Stimulated activated CD4-positive, alpha-beta T cell treated with anti-CD3 and anti-CD28 coated beads, TNF-alpha, amount 100 ng/mL, for 1 hour (primary cell): ENCODE results near the gene CD3E.

ENCODE experiments used
- DNase-seq, 3 donors: peaks; one replicate each; pipeline ENCODE4 v3.0.0-alpha.2; 2020; ENCODE audit warnings: low read depth in 3 of 3, low spot score in 1 of 3

CD3E gene

DNA sequence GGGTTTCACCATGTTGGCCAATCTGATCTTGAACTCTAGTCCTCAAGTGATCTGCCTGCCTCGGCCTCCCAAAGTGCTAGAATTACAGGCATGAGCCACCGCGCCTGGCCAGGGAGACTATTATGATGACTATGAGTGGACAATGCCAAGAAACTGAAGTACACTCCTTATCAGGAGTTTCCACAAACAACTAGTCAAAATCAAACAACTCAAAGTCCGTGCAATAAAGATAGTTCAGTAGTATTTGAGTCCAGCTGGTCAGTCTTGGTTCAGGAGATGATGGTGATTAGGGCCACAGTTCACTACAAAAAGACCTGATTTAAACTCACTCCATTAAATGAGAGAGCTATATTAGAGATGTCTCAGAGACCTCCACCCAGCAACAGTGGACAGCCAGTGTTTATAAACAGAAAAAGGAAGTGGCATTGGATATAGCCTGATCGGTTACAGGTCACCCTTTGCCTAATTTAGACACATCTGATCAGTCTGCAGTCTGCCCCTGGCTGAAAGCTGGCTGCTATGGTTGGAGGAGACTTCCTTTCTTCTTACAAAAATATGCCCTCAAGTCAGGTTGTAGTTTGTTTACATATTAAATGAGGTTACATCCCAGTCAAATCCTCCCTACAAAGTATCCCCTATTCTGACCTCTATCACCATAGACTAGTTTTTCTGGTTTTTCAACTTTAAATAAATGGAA is 17.0 kb downstream of the CD3E start:
- DNase-seq: no peak

DNA sequence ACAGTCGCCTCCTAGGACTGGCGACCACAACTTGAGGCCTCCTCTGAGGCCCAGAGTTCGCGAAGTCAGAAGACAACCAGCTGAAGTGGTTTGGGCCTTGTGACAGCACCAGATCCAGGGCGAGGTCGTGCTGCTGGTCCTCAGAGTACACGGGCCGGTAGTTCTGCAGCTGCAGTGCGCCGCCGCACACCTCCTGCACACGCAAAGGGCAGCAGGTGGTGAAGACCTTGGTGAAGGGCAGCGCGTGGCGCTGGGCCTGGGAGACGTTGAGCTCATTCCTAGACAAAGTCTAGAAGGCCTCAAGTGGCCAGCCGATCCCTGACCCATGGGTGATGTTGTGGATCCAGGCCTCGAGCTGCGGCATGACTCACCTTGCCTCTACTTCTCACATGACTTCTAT is 18.2 kb downstream of the CD3E start:
- no peak for DNase-seq

DNA sequence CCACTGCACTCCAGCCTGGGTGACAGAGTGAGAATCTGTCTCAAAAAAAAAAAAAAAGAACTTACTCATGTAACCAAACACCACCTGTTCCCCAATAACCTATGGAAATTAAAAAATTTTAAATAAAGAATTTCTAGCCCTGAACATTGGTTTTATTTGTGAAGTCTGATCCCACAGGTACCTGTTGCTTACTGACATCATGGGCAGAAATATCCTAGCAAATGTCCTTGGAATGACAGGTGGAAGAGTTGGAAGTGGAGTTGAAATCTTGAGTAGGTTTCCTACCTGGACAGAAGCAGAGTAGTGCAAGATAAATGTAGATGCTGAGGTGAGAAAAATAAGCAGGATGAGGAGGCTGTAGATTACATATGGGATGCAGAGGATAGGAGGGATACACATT is 20.8 kb downstream of the CD3E start:
- DNase-seq: no peak

DNA sequence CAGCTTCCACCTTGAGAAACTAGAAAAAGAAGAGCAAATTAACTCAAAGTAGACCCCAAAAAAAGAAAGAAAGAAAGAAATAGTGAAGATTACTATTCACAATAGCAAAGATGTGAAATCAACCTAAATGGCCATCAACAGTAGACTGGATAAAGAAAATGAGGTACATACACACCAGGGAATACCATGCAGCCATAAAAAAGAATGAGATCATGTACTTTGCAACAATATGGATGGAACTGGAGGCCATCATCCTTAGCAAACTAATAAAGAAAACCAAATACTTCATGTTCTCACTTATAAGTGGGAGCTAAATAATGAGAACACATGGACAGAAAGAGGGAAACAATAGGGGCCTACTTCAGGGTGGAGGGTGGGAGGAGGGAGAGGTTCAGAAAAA is 24.2 kb downstream of the CD3E start:
- DNase-seq: no peak

DNA sequence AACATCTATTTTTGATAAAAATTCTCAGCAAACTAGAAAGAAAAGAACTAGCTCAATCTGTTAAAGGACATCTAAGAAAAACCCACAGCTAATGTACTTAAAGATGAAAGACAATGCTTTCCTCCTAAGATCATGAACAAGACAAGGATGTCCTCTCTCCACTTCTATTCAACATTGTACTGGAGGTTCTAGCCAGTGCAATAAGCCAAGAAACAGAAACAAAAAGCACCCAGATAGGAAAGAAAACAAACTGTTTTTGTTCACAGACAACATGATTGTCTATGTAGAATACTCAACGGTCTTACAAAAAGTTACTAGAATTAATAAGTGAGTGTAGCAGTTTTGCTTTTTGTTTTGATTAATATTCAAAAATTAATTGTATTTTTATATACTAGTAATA is 30.2 kb downstream of the CD3E start:
- DNase-seq: no peak

DNA sequence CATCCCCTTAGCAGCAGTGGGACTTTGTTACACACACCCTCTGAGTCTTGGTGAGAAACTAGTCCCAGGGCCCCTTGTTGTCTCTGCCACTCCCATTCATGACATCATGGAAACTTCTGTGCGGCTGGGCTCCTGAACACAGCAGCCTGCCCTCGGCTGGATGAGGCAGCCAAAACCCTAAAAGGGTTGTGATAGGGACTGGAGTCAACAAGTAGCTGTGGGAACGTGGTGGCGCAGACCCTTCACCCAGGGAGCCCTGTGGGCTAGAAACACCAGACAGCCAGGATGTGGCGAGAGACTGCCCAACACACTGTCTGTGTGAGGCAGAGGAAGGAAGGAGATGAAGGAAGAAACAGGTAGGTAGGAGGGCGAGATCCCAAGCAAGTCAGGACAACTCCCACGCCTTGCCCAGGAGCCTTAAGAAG is 34.1 kb downstream of the CD3E start:
- peak; percentile 53 to 87 (median 81) for DNase-seq

DNA sequence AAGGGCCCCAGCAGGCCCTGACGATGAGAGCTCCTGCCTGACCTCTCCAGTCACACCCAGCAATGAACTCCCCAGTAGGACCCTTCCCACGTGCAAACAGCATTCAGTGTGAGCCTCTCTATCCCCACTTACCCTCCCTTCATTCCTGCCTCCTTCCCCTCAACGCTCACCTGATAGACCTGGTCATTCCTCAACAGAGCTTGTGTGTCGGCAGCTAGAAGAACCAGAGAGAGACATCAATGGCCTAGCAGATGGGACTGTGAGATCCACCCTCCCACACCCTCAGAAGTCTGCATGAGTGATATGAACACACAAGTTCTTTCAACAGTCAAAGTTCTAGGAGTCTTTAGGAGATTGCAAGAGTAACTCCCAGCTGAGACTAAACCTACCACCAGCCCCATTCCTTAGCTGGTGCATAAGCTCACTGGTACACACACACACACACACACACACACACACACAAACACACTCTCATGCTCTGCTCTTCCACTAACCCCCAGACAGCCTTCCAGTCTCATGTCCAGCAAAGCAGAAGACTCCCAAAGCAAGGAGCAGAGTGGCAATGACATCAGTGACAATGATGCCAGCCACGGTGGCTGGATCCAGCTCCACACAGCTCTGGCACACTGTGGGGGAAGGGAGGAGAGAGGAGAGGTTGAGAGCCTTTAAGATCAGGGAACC is 34.9 kb downstream of the CD3E start:
- DNase-seq: no peak

DNA sequence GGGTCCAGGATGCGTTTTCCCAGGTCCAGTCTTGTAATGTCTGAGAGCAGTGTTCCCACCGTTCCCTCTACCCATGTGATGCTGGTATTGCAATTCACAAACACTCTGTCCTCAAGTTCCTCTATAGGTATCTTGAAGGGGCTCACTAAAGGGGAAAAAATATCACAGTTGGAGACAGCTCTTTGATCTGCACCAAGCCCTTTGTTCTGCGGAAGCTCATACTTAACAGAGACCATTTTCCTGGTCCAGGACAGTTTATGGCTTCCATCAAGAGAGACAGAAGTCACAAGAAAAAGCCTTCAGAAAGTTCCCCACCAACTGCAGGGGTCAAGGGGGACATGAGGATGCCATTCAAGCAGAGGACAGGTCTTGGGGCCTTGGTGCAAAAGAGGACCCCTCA is 35.9 kb downstream of the CD3E start:
- DNase-seq: no peak

DNA sequence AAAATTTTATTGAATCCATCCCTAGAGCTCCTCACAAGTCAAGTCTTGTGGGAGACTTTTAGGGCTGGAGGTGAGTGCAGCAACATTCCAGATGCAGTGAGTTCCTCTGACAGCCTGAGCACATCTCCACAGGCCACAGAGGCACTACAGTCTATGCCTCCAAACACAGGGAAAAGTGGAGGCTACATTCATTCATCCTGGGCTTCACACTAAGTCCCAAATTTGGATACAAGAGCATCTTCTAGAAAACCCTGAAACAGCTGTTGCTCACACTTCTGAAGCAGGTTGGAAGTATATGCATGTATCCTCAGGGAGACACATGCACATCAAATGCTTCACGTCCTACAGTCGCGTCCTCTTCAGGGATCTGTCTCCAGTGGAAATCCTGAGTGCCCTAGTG is 36.7 kb downstream of the CD3E start:
- no peak for DNase-seq

DNA sequence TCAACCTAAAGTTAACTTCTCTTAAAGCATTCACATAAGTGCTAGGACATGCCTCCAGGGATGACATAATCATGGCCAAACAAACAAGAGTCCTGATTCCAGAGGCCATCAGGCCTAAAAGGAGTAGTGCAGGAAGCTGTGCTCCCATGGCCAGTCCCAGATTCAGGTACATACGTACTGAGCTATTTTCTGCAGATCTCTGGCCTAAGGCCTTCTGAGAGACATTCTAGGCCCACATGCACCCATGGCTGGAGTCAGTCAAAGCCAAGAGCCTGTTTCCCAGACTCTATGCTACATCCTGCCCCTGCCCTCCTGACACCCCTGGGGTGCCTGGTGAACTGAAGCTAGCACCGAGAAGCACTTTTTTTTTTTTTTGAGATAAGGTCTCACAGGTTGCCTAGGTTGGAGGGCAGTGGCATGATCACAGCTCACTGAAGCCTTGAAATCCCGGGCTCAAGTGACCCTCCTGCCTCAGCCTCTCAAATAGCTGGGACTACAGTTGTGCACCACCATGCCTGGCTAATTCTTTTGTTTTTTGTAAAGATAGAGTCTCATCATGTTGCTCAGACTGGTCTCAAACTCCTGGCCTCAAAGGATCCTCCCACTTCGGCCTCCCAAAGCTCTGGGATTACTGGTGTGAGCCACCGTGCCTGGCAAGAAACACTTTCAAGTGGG is 37.4 kb downstream of the CD3E start:
- no peak for DNase-seq

DNA sequence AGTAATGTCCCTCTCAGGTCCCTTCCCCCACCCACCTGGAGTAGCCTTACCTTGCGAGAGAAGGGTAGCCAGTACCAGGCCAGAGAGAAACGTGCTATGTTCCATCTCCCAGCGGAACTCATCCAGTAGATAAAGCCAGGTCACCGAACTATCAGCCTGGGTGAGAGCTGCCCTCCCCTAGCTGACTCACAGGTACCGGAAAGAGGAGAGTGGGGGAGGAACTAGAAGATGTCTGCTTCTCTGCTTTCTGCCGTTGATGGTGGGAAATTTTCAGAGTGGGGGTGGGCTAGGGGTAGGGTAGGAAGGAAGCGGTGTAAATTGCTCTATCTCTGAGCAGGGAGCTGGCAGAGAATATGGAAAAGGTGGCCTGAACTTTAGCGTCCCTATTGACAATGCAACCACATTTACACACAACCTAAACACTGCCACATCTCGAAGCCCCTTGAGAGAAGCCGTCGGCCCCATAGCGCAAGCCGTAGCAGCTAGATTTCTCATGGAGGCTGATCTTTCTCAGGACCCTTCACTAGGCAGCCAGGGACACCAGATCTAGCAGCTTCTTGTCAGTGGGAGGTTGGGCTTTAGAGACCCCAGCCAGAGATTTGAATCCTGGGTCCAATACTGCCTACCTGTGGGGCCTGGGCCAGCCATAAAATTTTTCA is 38.1 kb downstream of the CD3E start, which contains the start of gene CD3D:
CD3D (minus strand) TSS at position 203 of the 659 bp plus-strand sequence; CDS start at position 105, 98 bp downstream.
- peak; percentile 35 to 62 (median 54) for DNase-seq

DNA sequence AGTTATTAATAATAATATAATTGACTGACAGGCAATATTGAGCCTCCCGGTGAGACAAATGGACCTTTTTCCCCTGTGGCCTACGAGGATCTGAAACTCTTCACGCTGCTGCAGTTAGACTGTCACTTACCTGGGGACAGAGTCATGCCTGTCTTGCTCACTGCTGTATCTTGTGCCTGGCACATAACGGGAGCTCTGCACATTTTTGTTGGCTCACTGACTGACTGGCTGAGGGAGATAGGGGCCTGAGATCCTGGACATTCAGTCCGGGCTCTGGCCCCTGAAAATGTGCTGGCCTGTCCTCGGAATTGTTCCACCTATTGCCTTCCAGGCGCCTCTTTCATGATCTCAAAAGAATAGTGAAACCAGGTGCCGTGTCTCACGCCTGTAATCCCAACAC is 38.7 kb downstream of the CD3E start:
- DNase-seq: no peak

DNA sequence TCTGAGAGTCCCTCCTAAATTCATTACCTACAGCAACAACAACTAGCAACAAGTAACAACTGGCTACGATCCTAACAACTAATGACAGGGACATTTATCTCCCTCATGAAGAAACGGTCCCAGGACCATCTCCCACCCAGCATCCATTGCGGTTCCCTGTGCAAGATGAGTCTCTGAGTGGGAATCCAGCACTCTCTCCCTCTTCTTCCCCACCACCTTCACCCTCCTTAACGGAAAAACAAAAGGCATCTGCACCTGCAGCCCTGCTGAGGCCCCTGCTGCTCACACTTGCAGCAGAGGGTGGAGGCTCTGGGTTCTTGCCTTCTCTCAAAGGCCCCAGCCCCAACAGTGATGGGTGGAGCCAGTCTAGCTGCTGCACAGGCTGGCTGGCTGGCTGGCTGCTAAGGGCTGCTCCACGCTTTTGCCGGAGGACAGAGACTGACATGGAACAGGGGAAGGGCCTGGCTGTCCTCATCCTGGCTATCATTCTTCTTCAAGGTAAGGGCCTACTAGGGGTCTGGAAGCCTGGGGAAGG is 39.5 kb downstream of the CD3E start, which contains the start of gene CD3G:
CD3G (plus strand) TSS at position 364 of the 535 bp plus-strand sequence; CDS start at position 444, 80 bp downstream.
- peak; percentile 49 to 65 (median 53) for DNase-seq

DNA sequence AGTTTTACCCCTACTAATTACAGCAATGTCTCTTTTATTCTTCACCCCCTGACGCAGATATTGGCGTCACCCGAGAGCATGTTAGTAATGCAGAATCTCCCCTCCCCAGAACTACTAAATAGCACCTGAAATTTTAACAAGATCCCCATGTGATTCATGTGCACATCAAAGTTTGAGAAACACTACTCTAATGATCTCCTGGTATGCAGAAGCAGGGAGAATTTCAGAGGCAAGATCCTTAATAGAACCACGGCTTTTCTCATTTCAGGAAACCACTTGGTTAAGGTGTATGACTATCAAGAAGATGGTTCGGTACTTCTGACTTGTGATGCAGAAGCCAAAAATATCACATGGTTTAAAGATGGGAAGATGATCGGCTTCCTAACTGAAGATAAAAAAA is 44.9 kb downstream of the CD3E start:
- no peak for DNase-seq

DNA sequence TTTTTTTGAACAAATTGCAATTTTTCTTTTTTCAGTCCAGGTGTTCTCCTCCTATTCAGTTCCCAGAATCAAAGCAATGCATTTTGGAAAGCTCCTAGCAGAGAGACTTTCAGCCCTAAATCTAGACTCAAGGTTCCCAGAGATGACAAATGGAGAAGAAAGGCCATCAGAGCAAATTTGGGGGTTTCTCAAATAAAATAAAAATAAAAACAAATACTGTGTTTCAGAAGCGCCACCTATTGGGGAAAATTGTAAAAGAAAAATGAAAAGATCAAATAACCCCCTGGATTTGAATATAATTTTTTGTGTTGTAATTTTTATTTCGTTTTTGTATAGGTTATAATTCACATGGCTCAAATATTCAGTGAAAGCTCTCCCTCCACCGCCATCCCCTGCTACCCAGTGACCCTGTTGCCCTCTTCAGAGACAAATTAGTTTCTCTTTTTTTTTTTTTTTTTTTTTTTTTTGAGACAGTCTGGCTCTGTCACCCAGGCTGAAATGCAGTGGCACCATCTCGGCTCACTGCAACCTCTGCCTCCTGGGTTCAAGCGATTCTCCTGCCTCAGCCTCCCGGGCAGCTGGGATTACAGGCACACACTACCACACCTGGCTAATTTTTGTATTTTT is 48.7 kb downstream of the CD3E start:
- no peak for DNase-seq

DNA sequence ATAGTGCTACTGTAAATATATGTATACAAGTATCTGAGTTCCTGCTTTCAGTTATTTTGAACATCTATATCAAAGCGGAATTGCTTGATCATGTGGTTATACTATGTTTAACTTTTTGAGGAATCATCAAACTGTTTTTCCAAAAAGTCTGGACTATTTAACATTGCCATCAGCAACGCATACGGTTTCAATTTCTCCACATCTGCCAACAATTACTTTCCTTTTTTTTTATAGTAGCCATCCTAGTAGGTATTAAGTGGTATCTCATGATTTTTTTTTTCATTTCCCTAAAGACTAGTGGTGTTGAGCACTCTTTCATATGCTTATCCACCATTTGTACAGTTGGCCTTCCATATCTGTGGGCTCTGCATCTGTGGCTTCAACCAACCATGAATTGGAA is 53.5 kb downstream of the CD3E start:
- no peak for DNase-seq

DNA sequence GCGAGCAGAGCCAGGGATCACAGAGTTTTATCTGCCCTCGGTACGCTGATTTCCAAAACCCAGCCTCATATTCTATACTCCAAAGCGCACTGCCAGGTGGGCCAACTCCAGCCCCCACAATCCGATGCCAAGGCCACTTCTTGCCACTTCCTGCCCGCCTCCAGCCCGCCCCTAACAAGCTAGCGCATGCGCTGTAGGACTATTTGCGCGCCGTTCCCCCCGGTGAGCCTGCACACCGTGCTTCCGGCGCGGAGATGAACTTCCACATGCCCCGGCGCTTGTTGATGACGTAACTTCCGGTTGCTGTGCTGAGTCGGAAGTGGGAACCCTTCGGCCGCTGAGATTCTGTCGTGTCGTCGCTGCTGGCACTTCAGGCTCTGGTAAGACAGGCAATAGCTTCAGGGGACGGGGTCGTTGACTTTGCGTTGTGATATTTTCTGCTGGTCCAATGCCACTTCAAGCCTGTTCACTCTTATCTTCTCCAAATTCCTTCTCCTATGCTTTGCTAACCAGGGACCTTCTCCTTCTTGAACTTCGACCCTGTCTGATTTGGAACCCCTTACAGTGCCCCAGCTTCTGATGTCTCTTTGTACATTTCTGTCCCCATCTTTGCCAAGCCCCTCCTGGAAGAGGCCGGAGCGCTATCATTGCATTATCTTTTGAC is 54.9 kb downstream of the CD3E start, which contains the start of gene UBE4A:
UBE4A (plus strand) TSS at position 306 of the 664 bp plus-strand sequence. CDS start 5,481 bp downstream, outside the sequence.
- peak; percentile 95 to 96 (median 96) for DNase-seq

DNA sequence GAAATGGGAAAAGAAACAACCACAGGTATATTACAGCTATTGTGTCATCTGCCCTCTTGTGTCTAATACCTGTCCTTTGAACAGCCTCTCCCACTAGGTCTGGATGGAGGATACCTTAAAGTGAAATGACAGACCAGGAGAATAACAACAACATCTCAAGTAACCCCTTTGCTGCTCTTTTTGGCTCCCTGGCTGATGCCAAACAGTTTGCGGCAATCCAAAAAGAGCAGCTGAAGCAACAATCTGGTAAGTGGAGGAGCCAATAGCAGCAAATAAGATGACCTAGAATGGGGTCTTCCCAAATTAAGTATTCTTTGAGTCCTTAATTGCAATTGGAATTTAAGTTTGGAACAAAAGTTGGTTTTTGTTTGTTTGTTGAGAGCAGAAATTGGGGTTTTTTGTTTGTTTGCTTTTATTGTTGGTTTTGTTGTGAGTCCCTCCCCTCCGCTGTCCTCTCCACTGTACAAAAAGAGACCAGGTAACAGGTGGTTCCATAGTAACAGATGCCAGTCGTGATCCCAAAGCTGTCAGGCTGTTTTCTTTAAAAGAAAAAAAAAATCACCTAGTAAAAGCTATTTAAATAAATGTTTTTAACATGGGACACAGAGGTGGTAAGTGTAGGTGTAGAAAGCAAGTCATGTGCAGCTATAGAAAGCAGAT is 60.6 kb downstream of the CD3E start:
- DNase-seq: no peak
